HG03060 (cell line): Measurements from ENCODE around the gene C16orf82.

ENCODE experiments used
- ATAC-seq: cut with Tn5 transposase; IDR thresholded peaks from one replicate; pipeline ENCODE4 v1.9.1; 2021; ENCODE audit warnings: low read depth, moderate number of reproducible peaks; ENCODE audit not compliant: unreplicated experiment

The C16orf82 gene

DNA sequence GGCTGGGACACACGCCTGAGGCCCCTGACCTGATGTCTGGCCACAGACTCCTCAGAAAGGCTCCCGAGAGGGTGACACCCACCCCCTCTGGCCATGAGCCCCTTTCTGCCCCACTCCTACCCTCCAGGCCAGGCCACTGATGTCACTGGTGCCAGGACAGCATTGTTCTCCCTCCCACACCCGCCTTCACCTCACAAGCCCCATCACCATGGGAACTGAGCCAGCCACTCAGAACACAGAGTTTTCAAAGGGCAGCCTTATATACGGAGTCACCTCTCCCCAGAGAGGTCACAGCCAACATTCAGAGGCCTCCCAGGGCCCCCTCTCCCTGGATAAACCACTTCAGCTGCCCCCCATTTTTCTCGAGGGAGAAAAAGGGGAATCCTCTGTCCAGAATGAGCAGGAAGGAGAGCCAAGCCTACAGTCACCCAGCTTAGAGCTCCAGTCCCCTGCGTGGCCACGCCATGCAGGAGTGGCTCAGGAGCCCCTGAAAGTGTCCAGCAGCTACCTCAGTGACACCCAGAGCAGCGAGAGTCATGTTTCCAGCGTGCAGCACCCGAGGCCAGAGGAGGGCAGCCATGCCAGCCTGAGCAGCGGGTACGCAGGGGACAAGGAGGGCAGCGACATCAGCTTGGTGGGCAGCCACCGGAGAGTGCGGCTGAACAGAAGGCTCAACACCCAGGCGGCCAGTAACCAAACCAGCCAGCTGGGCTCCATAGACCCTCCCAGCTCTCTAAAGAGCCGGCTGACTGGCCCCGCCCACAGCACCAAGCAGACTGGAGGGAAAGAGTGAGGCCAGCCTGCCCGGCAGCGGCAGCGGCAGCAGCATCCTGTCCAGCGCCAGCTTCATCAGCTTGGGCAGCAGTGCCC, at the start of gene C16orf82:
Gene C16orf82, plus strand, starts transcription at position 260 of the 870 bp plus-strand sequence.
- ATAC-seq: no peak

- ATAC-seq: no peak
Measured at GRCh38 chr16:27020031-27020430, 46.7 kb upstream of the C16orf82 start.

DNA sequence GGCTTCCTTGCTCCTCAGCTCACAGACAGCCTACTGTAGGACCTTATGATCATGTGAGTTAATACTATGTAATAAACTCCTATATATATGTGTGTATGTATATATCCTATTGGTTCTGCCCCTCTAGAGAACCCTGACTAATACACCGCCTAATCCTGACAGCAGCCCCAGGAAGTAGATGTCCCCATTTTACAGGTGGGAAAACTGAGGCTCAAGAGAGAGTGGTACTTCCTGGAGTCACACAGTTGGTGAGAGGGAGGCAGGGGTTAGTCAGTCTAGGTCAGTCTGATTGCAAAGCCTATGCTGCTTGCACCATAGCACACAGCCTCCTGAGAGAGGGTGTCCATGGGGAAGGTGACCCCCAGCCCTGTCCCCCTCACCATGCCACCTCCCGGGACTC, 42.7 kb upstream of the C16orf82 start:
- no peak for ATAC-seq

DNA sequence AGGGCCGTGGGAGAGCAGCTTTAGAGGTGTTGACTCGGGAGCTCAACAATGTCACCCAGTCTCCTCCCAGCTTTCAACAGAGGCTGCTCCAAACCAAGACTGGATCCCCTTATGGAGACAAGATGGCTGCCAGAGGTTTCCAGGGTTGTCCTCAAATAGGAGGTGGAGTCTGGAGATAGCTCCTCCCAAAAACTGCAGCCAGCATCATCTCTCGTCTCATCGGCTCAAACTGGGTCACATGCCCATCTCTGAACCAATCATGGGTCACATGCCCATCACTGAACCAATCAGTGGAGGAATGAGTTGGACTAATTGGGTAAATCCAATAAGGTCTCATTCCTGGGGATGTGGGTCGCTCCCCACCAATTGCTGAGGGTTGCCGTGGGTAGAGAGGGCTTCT, 41.1 kb upstream of the C16orf82 start:
- no peak for ATAC-seq

DNA sequence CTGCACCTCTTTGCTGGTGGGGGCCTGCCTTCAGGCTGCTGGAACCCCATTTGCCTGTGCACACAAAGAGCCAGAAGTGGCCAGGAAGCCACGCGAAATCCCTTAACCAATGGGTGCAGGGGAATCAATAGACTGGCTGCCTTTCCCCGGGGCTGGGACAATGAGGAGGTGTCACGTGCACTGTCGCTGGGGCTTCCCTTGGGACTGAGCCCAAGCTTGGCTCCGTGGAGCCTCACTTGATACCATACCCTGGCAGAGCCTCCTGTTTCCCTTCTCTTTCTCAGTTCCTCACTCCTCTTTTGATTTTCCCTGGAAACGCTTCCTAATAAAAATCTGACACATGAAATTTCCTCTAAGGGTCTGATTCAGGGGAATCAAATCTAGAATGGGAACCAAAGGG, 38.8 kb upstream of the C16orf82 start:
- no peak for ATAC-seq

DNA sequence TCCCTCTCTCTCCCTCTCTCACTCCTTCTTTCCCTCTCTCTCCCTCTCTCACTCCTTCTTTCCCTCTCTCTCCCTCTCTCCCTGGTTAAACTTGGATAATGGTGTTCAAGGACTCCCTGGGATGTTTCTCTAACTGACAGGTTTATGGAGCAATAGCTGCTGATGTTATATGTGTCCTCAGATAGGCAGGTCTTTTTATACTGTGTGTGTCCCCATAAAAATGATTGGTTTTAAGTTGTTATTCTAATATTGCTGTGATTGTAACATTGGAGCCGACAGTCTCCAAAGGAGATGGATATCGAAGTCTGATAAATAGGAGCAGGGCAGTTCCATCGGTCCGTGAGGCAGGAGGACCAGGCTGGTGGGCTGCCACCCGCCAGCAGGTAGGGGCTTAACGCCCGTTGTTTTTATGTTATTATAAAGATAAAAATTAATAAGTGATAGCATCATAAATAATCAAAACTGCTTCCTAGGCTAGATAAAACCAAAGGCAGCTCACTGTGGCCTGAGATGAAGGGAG, 38.1 kb upstream of the C16orf82 start:
- ATAC-seq: no peak

GRCh38 chr16:27029525-27029924, 37.2 kb upstream of the C16orf82 start:
- no peak for ATAC-seq

GRCh38 chr16:27033281-27033979, 33.3 kb upstream of the C16orf82 start:
- no peak for ATAC-seq

DNA sequence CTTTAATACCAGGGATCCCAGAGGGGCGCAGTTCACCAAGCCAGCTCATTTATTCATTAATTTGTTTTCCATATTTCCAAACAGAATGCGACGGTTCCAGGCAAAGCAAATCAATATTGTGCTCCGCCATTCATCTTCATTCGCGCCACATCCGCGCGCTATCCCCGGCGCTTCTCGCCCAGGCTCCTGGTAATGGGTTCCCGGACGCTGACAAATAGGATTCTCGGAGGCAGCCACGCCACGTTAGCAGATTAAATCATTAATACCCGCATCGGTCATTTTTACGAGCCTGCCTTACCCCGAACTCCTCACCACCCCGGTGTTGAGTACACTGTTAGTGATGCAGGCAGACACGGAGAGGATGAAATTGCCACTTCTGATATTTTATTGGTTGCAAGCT, 26.0 kb upstream of the C16orf82 start:
- no peak for ATAC-seq

DNA sequence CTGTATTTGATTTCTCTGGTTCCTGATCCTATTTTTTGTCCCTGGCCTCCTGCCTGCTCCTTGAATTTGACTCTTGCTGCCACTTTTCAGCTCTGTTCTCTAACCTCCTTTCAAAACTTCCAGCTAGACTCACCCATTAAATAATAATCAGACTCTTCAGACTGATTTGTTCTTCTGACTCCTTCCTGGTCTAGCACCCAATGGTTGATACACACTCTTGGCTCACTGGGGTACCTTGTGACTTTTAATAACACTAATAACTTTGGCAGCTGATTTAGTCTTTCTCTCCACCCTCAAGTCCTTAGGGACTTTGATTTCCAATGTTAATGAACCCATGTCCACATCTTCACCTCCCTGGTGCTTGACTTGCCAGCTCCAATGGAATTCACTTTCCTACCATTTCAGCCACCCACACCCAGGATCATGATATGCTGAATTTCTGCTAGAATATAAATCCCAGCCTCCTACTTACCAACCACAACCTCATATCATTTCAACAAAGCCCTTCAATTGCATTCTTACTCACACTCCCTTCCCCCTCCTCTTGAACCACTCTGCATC, 19.7 kb upstream of the C16orf82 start:
- no peak for ATAC-seq

- ATAC-seq: no peak
Measured at GRCh38 chr16:27048316-27048715, 18.4 kb upstream of the C16orf82 start.

GRCh38 chr16:27049117-27049516, 17.6 kb upstream of the C16orf82 start:
- no peak for ATAC-seq

GRCh38 chr16:27052007-27052406, 14.7 kb upstream of the C16orf82 start:
- ATAC-seq: no peak

DNA sequence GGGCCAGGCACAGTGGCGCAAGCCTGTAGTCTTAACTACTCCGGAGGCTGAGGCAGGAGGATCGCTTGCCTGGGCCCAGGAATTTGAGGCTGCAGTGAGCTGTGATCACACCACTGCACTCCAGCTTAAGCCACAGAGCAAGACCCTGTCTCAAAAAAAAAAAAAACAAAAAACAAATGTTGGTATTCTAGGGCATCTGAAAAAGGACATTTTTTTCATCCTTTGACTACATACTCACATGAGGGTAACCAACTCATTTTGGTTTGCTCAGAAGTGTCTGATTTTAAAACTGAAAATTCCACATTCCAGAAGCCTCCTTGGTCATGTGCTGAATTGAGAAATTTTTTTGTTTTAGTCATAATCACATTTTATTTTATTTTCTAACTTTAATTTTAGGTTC, 12.7 kb upstream of the C16orf82 start:
- no peak for ATAC-seq

DNA sequence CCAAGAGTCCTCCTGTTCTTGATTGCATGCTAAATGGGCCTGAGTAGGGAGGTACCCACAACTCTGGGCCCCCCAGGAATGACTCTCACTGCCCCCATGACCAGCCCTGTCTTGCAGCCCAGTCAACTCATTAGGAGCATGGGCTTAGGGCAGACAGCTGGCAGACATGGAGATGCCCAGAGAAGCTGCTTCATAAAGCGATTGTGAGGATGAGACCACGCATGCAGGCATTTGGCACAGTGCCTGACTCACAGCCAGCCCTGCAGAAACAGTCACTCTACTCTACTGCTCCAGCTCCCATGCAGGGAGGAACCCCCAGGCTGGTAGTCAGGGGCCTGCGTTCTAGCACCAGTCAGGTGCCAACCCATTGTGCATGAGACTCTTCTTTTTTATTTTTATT, 8.4 kb upstream of the C16orf82 start:
- no peak for ATAC-seq

DNA sequence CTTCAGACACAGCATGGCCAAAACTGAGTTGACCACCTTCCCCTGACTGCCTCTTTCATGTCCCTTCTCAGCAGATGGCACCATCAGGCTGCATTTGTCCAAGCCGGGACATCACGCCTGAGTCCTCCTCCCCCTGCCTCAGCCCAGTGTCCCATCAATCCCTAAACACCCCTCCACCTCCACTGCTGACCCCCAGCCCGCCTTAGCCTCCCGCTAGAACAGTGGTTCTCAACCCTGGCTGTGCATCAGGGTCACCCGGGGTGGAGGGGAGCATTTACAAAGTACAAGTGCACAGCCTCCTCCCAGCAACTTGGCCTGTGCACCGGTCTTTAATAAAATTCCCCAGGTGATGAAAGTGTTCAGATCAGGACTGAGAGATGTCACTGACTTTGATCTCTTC, 4.0 kb downstream of the C16orf82 start:
- no peak for ATAC-seq

DNA sequence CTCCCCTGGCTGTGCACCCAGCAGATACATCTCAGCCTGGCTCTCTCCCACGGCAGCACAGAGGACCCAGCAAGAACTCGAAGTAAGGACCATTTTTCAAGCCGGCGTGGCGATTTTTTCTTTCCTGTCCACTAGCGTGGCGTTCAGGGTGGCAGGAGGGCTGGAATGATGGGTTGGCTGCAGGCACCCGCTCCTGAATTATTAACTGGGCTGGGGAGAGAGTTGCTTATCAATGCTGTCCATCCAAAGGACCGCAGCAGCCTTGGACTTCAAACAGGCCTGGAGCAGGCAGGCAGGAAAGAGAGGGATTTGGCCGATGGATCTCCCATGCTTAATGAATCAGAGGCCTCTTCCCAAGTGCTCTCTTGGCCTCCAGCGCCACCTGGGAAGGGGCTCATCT, 7.0 kb downstream of the C16orf82 start:
- ATAC-seq: no peak

DNA sequence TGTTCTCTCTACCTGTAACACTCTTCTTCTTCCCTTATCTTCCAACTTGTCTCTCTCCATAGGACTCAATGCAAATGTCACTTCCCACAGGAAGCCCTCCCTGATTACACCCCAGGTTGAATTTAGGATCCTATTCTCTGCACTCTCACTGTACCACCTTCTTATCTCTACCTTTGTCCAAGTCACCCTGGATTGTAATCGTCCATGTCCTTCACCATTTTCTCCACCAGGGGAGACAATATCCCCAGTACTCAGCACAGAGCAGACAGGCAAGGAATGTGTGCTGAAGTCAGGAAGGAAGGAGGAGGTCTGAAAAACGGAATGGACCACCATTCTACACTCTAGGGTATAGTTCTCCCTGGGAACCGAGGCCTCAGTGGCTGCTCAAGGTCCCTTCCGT, 14.2 kb downstream of the C16orf82 start:
- no peak for ATAC-seq

- no peak for ATAC-seq
Measured at GRCh38 chr16:27083861-27084261, 17.1 kb downstream of the C16orf82 start.

- ATAC-seq: no peak
Measured at GRCh38 chr16:27084307-27085028, 17.7 kb downstream of the C16orf82 start.

DNA sequence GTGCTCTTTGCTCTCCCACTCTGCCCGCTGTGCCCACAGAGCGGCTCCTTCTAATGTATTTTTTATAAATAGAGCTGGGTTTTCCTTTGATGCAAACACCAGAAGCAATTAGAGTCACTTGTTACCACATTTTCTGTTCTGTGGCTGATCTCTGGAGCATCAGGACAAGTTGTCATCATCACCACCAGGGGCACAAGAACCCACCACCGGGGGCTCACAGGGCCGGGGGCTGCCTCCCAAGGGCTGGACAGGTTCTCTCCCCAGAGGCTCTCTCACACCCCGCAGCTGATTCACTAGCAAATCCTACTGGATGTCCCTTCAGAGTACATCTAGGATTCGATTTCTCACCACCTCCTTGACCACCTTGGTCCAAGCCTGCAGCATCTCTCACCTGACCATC, 18.5 kb downstream of the C16orf82 start:
- no peak for ATAC-seq
